ENCODE results near the gene HSPBP1.

HSPBP1 gene

DNA sequence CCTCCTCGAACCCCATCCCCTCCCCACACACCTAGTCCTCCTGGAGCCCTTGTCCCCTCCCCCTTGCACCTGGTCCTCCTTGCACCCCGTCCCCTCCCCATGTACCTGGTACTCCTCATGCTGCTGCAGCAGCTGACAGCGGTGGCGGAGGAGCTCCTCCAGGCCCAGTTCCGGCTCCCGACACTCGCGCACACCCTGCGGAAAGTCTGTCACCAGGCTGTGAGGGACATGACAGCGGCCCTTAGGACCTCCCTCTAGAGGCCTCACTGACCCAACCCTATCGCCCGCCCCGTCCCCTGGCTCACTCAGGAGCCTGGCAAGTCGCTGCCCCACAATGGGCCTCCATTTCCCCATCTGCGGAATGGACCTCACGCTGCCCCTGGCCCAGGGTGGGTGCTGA is 14.7 kb downstream of the HSPBP1 start:
- no peak for ATAC-seq (replicated peaks; ENCODE audit: extremely low read depth, poor library complexity, severe bottlenecking)
- peaks cover 11% of the 10 kb centered on the region for H3K36me3 Mint-ChIP-seq (ENCODE audit: insufficient read depth)

GRCh38 chr19:55264531-55264930 is 15.4 kb downstream of the HSPBP1 start:
- H3K27ac Mint-ChIP-seq (ENCODE audit: low read depth) = no peak overlapping the region
- no peak overlapping the region for H3K4me3 Mint-ChIP-seq
- peaks cover 11% of the 10 kb centered on the region for H3K36me3 Mint-ChIP-seq (ENCODE audit: insufficient read depth)
- ATAC-seq (replicated peaks; ENCODE audit: extremely low read depth, poor library complexity, severe bottlenecking) (no peak), DNase-seq (ENCODE audit: low spot score in 2 of 2) (no peak)
- peaks cover 6% of the 10 kb centered on the region for H3K9me3 Mint-ChIP-seq
- H3K4me1 Mint-ChIP-seq = peaks cover 10% of the 10 kb centered on the region
- no peaks in the 10 kb centered on the region for H3K27me3 Mint-ChIP-seq

More for the DNA sequence above, 14.7 kb downstream of the HSPBP1 start:
- Mint-ChIP-seq H3K9me3 (peaks cover 6% of the 10 kb centered on the region), H3K27ac (ENCODE audit: low read depth) (no peak overlapping the region), H3K4me1 (peaks cover 8% of the 10 kb centered on the region), H3K27me3 (no peaks in the 10 kb centered on the region), H3K4me3 (no peak overlapping the region)
- no peak for DNase-seq (ENCODE audit: low spot score in 2 of 2)

DNA sequence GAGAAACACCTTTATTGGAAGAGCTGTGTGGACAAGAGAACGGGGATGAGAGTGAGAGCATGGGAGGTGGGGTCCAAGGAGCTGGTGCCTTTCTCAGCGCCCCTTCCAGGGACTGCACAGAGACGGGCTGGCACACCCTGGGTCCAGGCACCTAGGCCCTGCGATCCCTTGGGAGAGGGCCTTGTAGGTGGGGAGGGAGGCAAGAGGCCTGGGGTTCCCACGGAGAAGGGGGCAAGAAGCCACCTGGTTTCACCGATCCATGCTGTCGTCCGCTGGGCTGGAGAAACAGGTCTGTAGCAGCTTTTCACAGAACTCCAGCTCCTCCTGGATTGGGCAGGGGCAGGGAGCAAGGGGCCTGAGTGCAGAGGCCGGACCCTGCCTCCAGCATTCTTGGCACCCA is 17.6 kb downstream of the HSPBP1 start:
- ATAC-seq (replicated peaks; ENCODE audit: extremely low read depth, poor library complexity, severe bottlenecking) (no peak), DNase-seq (ENCODE audit: low spot score in 2 of 2) (no peak)
- Mint-ChIP-seq H3K9me3 (peaks cover 6% of the 10 kb centered on the region), H3K27me3 (no peaks in the 10 kb centered on the region), H3K4me3 (no peak overlapping the region), H3K27ac (ENCODE audit: low read depth) (no peak overlapping the region), H3K4me1 (peaks cover 27% of the 10 kb centered on the region), H3K36me3 (ENCODE audit: insufficient read depth) (peaks cover 22% of the 10 kb centered on the region)

- DNase-seq (ENCODE audit: low spot score in 2 of 2) (no peak), ATAC-seq (replicated peaks; ENCODE audit: extremely low read depth, poor library complexity, severe bottlenecking) (no peak)
- peaks cover 33% of the 10 kb centered on the region for H3K4me1 Mint-ChIP-seq
- H3K27me3 Mint-ChIP-seq = no peaks in the 10 kb centered on the region
- H3K27ac Mint-ChIP-seq (ENCODE audit: low read depth) = no peak overlapping the region
- no peak overlapping the region for H3K4me3 Mint-ChIP-seq
- peaks cover 20% of the 10 kb centered on the region for H3K36me3 Mint-ChIP-seq (ENCODE audit: insufficient read depth)
- peaks cover 6% of the 10 kb centered on the region for H3K9me3 Mint-ChIP-seq
These were observed 18.2 kb downstream of the HSPBP1 start for GRCh38 chr19:55261671-55262126.

GRCh38 chr19:55259540-55260210 is 20.2 kb downstream of the HSPBP1 start:
- H3K4me1 Mint-ChIP-seq = peaks cover 45% of the 10 kb centered on the region
- ATAC-seq (replicated peaks; ENCODE audit: extremely low read depth, poor library complexity, severe bottlenecking) (no peak), DNase-seq (ENCODE audit: low spot score in 2 of 2) (no peak)
- H3K4me3 Mint-ChIP-seq = peak overlapping the region; percentile 98
- no peaks in the 10 kb centered on the region for H3K9me3 Mint-ChIP-seq
- H3K27ac Mint-ChIP-seq (ENCODE audit: low read depth) = peak overlapping the region; percentile 97
- no peaks in the 10 kb centered on the region for H3K27me3 Mint-ChIP-seq
- peaks cover 15% of the 10 kb centered on the region for H3K36me3 Mint-ChIP-seq (ENCODE audit: insufficient read depth)

DNA sequence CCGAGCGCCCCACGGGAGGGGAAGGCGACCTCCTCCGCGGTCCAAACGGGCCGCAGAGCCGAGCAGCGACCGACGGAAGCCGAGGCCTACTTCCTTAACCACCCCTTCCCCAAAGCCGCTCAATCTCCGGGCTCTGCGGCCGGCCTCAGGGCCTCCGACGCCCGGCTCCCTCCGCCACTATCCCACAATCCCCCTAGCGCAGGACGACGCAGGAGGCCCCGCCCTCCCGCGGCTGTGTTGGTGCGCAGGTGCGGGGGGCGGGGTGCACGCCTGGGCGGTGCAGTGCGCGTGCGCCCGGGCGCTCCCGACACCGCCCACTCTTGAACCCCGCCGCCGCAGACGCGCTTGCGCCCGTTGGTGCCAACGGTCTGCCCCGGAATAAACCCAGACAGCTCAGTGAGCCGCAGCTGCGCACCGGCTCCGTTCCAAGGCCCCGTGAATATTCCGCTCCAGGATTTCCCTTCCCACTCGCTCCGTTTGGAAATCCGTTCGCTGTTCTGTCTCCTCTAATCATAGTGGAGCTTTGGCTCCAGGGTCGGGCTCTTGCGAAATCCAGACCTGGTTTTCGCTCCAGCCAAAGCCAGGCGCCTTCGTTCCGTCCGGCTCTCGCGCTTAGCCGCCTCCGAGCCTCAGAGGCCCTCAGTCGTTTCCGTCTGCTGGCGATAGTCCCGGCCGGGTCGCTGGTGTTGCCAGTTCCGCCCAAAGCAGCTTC is 20.9 kb downstream of the HSPBP1 start, which contains the start of gene PPP6R1:
Gene PPP6R1, minus strand, starts transcription at position 190 of the 712 bp plus-strand sequence. CDS start 11,914 bp downstream, outside the sequence.
- Mint-ChIP-seq H3K9me3 (no peaks in the 10 kb centered on the region), H3K27me3 (no peaks in the 10 kb centered on the region), H3K27ac (ENCODE audit: low read depth) (peak within 1 kb of the TSS; percentile 97), H3K36me3 (ENCODE audit: insufficient read depth) (peaks cover 19% of the 10 kb centered on the region), H3K4me3 (peak within 1 kb of the TSS; percentile 98), H3K4me1 (peaks cover 52% of the 10 kb centered on the region)
- peak; percentile 73 for ATAC-seq (replicated peaks; ENCODE audit: extremely low read depth, poor library complexity, severe bottlenecking)
- peak; percentile 92 to 94 for DNase-seq (ENCODE audit: low spot score in 2 of 2)

GRCh38 chr19:55258476-55258827 is 21.5 kb downstream of the HSPBP1 start:
- H3K4me3 Mint-ChIP-seq = peak overlapping the region; percentile 98
- H3K27ac Mint-ChIP-seq (ENCODE audit: low read depth) = peak overlapping the region; percentile 97
- ATAC-seq (replicated peaks; ENCODE audit: extremely low read depth, poor library complexity, severe bottlenecking) = peak; percentile 6
- H3K4me1 Mint-ChIP-seq = peaks cover 58% of the 10 kb centered on the region
- no peaks in the 10 kb centered on the region for H3K27me3 Mint-ChIP-seq
- H3K36me3 Mint-ChIP-seq (ENCODE audit: insufficient read depth) = peaks cover 23% of the 10 kb centered on the region
- no peaks in the 10 kb centered on the region for H3K9me3 Mint-ChIP-seq
- peak in 1 of 2 donors; percentile 35 for DNase-seq (ENCODE audit: low spot score in 2 of 2)

DNA sequence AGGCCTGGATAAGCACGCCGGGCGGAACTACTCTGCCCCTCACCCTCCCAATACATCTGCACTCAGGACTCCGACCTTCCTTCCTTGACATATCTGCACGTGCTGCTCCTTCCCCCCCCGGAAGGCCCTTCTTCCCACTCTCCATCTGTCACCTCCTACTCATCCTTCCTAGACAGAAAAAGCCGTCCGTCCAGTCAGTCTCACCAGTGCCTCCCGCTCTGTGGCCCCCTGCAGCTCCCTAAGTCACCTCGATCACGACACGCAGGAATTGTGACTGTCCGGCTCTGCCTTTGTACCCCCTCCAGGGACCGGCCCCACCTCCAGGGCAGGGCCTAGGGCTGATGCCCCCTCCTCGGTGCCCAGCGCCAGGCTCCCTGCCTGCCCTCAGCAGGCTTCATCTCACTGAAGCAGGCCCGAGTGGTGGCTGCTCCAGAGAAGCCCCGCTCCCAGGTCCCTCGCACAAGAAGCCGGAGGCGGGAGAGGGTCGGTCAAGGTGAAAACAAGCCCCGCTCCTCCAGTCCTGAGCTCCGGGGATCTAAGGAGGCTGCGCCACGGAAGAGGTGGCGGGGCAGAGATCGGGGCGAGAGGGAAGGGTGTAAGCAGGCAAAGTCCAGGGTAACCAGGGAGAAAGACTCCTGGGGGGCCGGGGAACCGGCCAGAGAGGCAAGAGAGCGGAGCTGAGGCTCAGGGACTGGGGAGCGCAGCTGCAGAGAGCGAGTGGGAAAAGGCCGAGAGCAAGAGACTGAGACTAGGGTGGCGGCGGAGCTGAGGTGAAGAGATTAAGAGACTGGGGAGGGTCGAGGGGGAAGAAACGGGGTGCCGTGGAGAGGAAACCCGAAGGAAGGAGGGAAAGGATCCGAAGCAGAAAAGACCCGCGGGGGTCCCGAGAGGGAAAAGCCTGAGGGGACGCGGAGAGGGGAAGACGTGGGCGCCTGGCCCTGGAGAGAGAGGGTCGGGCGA is 22.2 kb downstream of the HSPBP1 start:
- Mint-ChIP-seq H3K27ac (ENCODE audit: low read depth) (peak overlapping the region; percentile 97), H3K9me3 (no peaks in the 10 kb centered on the region), H3K4me1 (peaks cover 65% of the 10 kb centered on the region), H3K36me3 (ENCODE audit: insufficient read depth) (peaks cover 23% of the 10 kb centered on the region), H3K27me3 (no peaks in the 10 kb centered on the region), H3K4me3 (peak overlapping the region; percentile 98)
- DNase-seq (ENCODE audit: low spot score in 2 of 2) (no peak), ATAC-seq (replicated peaks; ENCODE audit: extremely low read depth, poor library complexity, severe bottlenecking) (no peak)

- Mint-ChIP-seq H3K27me3 (no peaks in the 10 kb centered on the region), H3K4me1 (peaks cover 73% of the 10 kb centered on the region), H3K4me3 (peak overlapping the region; percentile 98), H3K36me3 (ENCODE audit: insufficient read depth) (peaks cover 23% of the 10 kb centered on the region), H3K9me3 (no peaks in the 10 kb centered on the region), H3K27ac (ENCODE audit: low read depth) (peak overlapping the region; percentile 97)
- DNase-seq (ENCODE audit: low spot score in 2 of 2) (no peak), ATAC-seq (replicated peaks; ENCODE audit: extremely low read depth, poor library complexity, severe bottlenecking) (no peak)
These were observed 23.1 kb downstream of the HSPBP1 start for GRCh38 chr19:55256562-55257460.

DNA sequence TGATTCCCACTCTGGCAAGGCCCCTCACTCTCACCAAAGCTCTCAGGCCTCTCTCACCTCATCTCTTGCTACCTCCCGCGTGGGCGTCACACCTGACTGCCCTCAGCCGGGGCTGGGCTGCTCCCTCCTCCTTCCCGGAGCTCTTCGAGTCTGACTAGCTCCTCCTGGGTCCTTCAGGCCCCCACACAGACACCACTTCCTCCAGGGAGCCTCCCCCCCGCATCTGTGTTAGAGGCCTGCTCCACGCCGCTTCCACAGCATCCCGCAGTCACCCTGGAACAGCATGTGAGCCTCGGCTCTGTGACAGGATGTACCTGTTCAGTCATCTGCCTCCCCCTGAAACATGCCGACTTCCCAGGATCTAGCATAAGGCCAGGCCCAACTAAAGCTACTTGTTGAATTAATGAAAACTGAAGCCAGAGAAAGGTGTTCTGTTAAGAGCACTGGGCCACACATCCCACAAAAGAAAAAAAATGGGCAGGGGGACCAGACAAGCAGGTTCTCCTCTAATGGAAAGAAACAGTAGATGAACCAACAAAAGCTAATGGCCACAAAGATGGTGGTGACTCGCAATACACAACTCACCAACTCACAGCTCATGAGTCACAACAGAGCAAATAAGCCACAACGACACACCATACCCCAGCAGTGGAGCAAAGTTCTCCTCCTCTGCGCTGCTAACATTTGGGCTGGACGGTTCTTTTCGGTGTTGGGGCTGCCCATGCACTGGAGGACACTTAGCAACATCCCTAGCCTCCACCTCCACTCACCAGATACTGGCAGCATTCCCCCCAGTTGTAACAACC is 24.1 kb downstream of the HSPBP1 start:
- DNase-seq (ENCODE audit: low spot score in 2 of 2) (no peak), ATAC-seq (replicated peaks; ENCODE audit: extremely low read depth, poor library complexity, severe bottlenecking) (no peak)
- Mint-ChIP-seq H3K36me3 (ENCODE audit: insufficient read depth) (peaks cover 26% of the 10 kb centered on the region), H3K4me1 (peaks cover 83% of the 10 kb centered on the region), H3K9me3 (no peaks in the 10 kb centered on the region), H3K27me3 (no peaks in the 10 kb centered on the region), H3K27ac (ENCODE audit: low read depth) (peak overlapping the region; percentile 97), H3K4me3 (peak overlapping the region; percentile 98)

GRCh38 chr19:55254625-55254977 is 25.3 kb downstream of the HSPBP1 start:
- peaks cover 27% of the 10 kb centered on the region for H3K36me3 Mint-ChIP-seq (ENCODE audit: insufficient read depth)
- H3K27ac Mint-ChIP-seq (ENCODE audit: low read depth) = peak overlapping the region; percentile 97
- peak overlapping the region; percentile 98 for H3K4me3 Mint-ChIP-seq
- H3K27me3 Mint-ChIP-seq = no peaks in the 10 kb centered on the region
- peaks cover 86% of the 10 kb centered on the region for H3K4me1 Mint-ChIP-seq
- H3K9me3 Mint-ChIP-seq = no peaks in the 10 kb centered on the region
- DNase-seq (ENCODE audit: low spot score in 2 of 2) (no peak), ATAC-seq (replicated peaks; ENCODE audit: extremely low read depth, poor library complexity, severe bottlenecking) (no peak)

Measured in central memory CD8-positive, alpha-beta T cell (primary cell).